VCaP (cell line): ENCODE measurements around the gene DSN1.

Source experiments
- H3K27ac ChIP-seq: fragments of 450-650 bp; 2 replicates; pipeline ENCODE4 v1.5.1; 2017
- CTCF ChIP-seq: fragments of 450-650 bp; conservative IDR thresholded peaks from 2 replicates; pipeline ENCODE4 v1.5.1; 2017; ENCODE audit warnings: mild to moderate bottlenecking, moderate library complexity

DSN1 gene

GRCh38 chr20:36756496-36756895, 17.1 kb downstream of the DSN1 start:
- H3K27ac ChIP-seq = no peak overlapping the region
- no peak for TF ChIP-seq CTCF

GRCh38 chr20:36754656-36755222, 18.8 kb downstream of the DSN1 start:
- peak; percentile 92 for TF ChIP-seq CTCF
- H3K27ac ChIP-seq = no peak overlapping the region

- no peak overlapping the region for H3K27ac ChIP-seq
- TF ChIP-seq CTCF = no peak
These were observed 21.0 kb downstream of the DSN1 start for GRCh38 chr20:36752582-36752981.

GRCh38 chr20:36745927-36746659, 27.5 kb downstream of the DSN1 start, which contains the start of gene NDRG3:
NDRG3 (minus strand) TSS chr20:36746090; CDS start chr20:36721735, 24,355 bp downstream.
- H3K27ac ChIP-seq = peak within 1 kb of the TSS; percentile 92
- TF ChIP-seq CTCF = peak; percentile 50

GRCh38 chr20:36745234-36745926, 28.2 kb downstream of the DSN1 start:
- H3K27ac ChIP-seq = peak overlapping the region; percentile 92
- no peak for TF ChIP-seq CTCF

GRCh38 chr20:36744764-36745191, 28.8 kb downstream of the DSN1 start:
- peak overlapping the region; percentile 92 for H3K27ac ChIP-seq
- TF ChIP-seq CTCF = no peak

- peak overlapping the region; percentile 92 for H3K27ac ChIP-seq
- no peak for TF ChIP-seq CTCF
These were observed 29.3 kb downstream of the DSN1 start for GRCh38 chr20:36744243-36744642.
